B cell (primary cell): ENCODE measurements around the gene SRC. TPM values are rescaled to one million over a fixed set of nuclear protein-coding genes. Genes with fewer than 3 reads are reported as not detected.

Experiments
- ATAC-seq: fragments of 200-7000 bp; cut with Tn5 transposase; one replicate; pipeline ENCODE4 v1.10.0; 2021; ENCODE audit warnings: low read depth, mild to moderate bottlenecking, moderate number of reproducible peaks, moderate library complexity
- CTCF ChIA-PET: fragments of 350-600 bp; sonication (Branson Sonifier 250); formaldehyde crosslinking; loops from one replicate; lab custom pipeline; 2021; ENCODE audit warnings: antibody characterized with exemption, inconsistent platforms; lab: Charles Lee
- POLR2A ChIA-PET: fragments of 350-600 bp; sonication (Branson Sonifier 250); formaldehyde crosslinking; loops from one replicate; lab custom pipeline; 2021; ENCODE audit warnings: antibody characterized with exemption; lab: Charles Lee
- DNase-seq: peaks from one replicate; pipeline ENCODE4 v3.0.0; 2013
- H2AFZ ChIP-seq: 2 replicates; pipeline ENCODE4 v1.6.1; 2012; ENCODE audit warnings: mild to moderate bottlenecking, low read depth, low read length; ENCODE audit not compliant: insufficient read depth, poor library complexity, severe bottlenecking
- H3K27ac ChIP-seq, 2 donors: 1 replicate in 1 of 2; 2 replicates in 1 of 2; pipeline ENCODE4 v1.5.1; 2012 to 2013; ENCODE audit warnings: low read length in 2 of 2, mild to moderate bottlenecking in 2 of 2, moderate library complexity in 1 of 2
- H3K27me3 ChIP-seq, 4 experiments: fragments of 200-600 bp in 1 of 4; sonication (generic) in 1 of 4; replicated peaks in 1 of 4; 1 replicate in 2 of 4; 2 replicates in 2 of 4; pipeline versions ENCODE4 v1.6.1 to v1.7.0; 2013 to 2016; ENCODE audit warnings: low read length in 3 of 4, mild to moderate bottlenecking in 2 of 4, mixed read lengths in 1 of 4, moderate library complexity in 1 of 4; ENCODE audit not compliant: insufficient read depth in 4 of 4, control insufficient read depth in 3 of 4; ENCODE audit errors: control extremely low read depth in 1 of 4
- H3K36me3 ChIP-seq, 2 experiments: replicated peaks in 1 of 2; 1 replicate in 1 of 2; 2 replicates in 1 of 2; pipeline versions ENCODE4 v1.6.1 to v1.7.1; 2013; ENCODE audit warnings: low read length in 1 of 2; ENCODE audit not compliant: insufficient read depth in 2 of 2, control insufficient read depth in 1 of 2; ENCODE audit errors: control extremely low read depth in 1 of 2, extremely low read depth in 1 of 2
- H3K4me1 ChIP-seq, 2 donors: fragments of 200-600 bp in 1 of 2; sonication (generic) in 1 of 2; 1 replicate in 1 of 2; 2 replicates in 1 of 2; pipeline versions ENCODE4 v1.5.1 to v1.6.1; 2013 to 2017; ENCODE audit warnings: low read length in 2 of 2; ENCODE audit not compliant: control insufficient read depth in 2 of 2, insufficient read depth in 2 of 2
- H3K4me2 ChIP-seq: replicated peaks from 2 replicates; pipeline ENCODE3; 2012; ENCODE audit warnings: mild to moderate bottlenecking, low read depth, low read length; ENCODE audit not compliant: poor library complexity, severe bottlenecking
- H3K4me3 ChIP-seq, 5 experiments: fragments of 200-600 bp in 1 of 5; sonication (generic) in 1 of 5; 1 replicate in 3 of 5; 2 replicates in 2 of 5; pipeline versions ENCODE4 v1.5.1 to v1.7.0; 2011 to 2016; ENCODE audit warnings: low read length in 4 of 5, mild to moderate bottlenecking in 4 of 5, low read depth in 2 of 5, control low read depth in 1 of 5, moderate library complexity in 1 of 5; ENCODE audit not compliant: insufficient read depth in 1 of 5; ENCODE audit errors: control extremely low read depth in 1 of 5, extremely low read depth in 1 of 5
- H3K79me2 ChIP-seq: fragments of 200-600 bp; sonication (generic); one replicate; pipeline ENCODE4 v1.6.0; 2016; ENCODE audit warnings: low read length; ENCODE audit not compliant: control insufficient read depth, insufficient read depth
- H3K9ac ChIP-seq: fragments of 200-600 bp; sonication (generic); 2 replicates; pipeline ENCODE4 v1.6.1; 2017; ENCODE audit warnings: mild to moderate bottlenecking, low read length, moderate library complexity
- H3K9me3 ChIP-seq, 3 donors: one replicate each; pipeline versions ENCODE4 v1.6.1 to v1.7.1; 2013; ENCODE audit warnings: low read length in 2 of 3; ENCODE audit not compliant: control insufficient read depth in 2 of 3, insufficient read depth in 1 of 3; ENCODE audit errors: control extremely low read depth in 1 of 3
- H4K20me1 ChIP-seq: 2 replicates; pipeline ENCODE4 v1.6.0; 2012; ENCODE audit warnings: mild to moderate bottlenecking, low read length; ENCODE audit not compliant: insufficient read depth, control insufficient read depth, poor library complexity, severe bottlenecking
- H3K27ac Mint-ChIP-seq: one replicate; pipeline ENCODE4 v1.8.0; 2021; ENCODE audit warnings: mixed read lengths
- H3K27me3 Mint-ChIP-seq: one replicate; pipeline ENCODE4 v1.8.0; 2021; ENCODE audit warnings: mixed read lengths
- H3K4me1 Mint-ChIP-seq: one replicate; pipeline ENCODE4 v1.8.0; 2021; ENCODE audit warnings: mixed read lengths
- H3K4me3 Mint-ChIP-seq: one replicate; pipeline ENCODE4 v1.8.0; 2021; ENCODE audit warnings: mixed read lengths
- H3K9me3 Mint-ChIP-seq: one replicate; pipeline ENCODE4 v1.8.0; 2022; ENCODE audit warnings: mixed read lengths; ENCODE audit not compliant: insufficient read depth
- EZH2 ChIP-seq: IDR thresholded peaks from 2 replicates; pipeline ENCODE4 v1.6.1; 2012; ENCODE audit warnings: borderline replicate concordance, low read depth, mild to moderate bottlenecking, moderate library complexity, low read length; ENCODE audit not compliant: insufficient read depth, poor library complexity, severe bottlenecking
- WGBS: methylation state at CpG from one replicate; pipeline ENCODE4 v1.1.5; 2013; ENCODE audit warnings: missing lambda C conversion rate; ENCODE audit not compliant: insufficient coverage; 5-methylcytosine and 5-hydroxymethylcytosine counted together
- intact Hi-C: fragments of 100-400 bp; cut with micrococcal nuclease; formaldehyde crosslinking; loops from one replicate; pipeline ENCODE4 v1.10.0; 2022
- polyA plus RNA-seq: library from polyadenylated mRNA; depleted of rRNA; stranded (reverse); fragments of >200 nt; gene quantifications from 2 replicates; pipeline ENCODE4 v1.2.3, GENCODE V29; 2012
- total RNA-seq, 2 donors: library from RNA; stranded (reverse); fragments of 120-200 nt in 1 of 2; gene quantifications; 1 replicate in 1 of 2; 2 replicates in 1 of 2; pipeline versions ENCODE4 v1.2.3 to v1.2.4, GENCODE V29; 2013 to 2022
- TF ChIP-seq, protein P1 (sequence below): fragments of 200-600 bp; IDR thresholded peaks from one replicate; pipeline ENCODE4 v1.8.0; 2022; ENCODE audit warnings: antibody characterized with exemption, mild to moderate bottlenecking

The SRC gene
- total and polyA plus RNA-seq, 2 donors (not counting 1 experiment from before 2014, with no cell fraction given), result 6.5 to 16.8 TPM

DNA sequence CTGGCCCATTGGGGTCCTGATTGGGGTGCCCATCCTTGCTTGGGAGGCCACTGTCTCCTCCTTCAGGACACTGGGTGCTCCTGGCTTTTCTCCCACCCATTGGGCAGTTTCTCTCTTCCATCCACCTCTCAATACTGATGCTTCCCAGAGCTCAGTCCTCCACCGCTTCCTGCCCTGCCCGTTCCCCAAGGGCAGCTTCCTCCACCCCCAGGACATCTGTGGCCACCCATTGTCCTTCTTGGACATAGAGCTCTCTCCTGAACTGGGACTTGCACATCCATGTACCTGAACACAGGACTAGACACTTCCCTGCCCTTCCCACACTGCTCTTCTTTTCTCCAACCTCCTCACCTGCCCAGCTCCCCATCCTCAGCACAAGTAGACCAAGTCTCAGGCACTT lies 105.7 kb downstream of the SRC start:
- Histone ChIP-seq H3K27ac (no peak overlapping the region), H4K20me1 (no peaks in the 10 kb centered on the region), H3K4me3 (no peak overlapping the region), H2AFZ (no peak overlapping the region), H3K79me2 (no peaks in the 10 kb centered on the region), H3K4me2 (no peak overlapping the region), H3K9me3 (peaks cover 0 to 29% (median 12%) of the 10 kb centered on the region in 3 donors), H3K36me3 (no peaks in the 10 kb centered on the region), H3K9ac (no peak overlapping the region), H3K4me1 (no peaks in the 10 kb centered on the region), H3K27me3 (peaks cover 0 to 6% (median 0%) of the 10 kb centered on the region in 4 experiments)
- POLR2A ChIA-PET, result no interaction called here
- WGBS, result 92% methylated on average over 2 of the region's 2 CpGs
- intact Hi-C loops, result no loop called here
- CTCF ChIA-PET, result no interaction called here
- no peak for TF ChIP-seq EZH2
- TF ChIP-seq, protein P1, sequence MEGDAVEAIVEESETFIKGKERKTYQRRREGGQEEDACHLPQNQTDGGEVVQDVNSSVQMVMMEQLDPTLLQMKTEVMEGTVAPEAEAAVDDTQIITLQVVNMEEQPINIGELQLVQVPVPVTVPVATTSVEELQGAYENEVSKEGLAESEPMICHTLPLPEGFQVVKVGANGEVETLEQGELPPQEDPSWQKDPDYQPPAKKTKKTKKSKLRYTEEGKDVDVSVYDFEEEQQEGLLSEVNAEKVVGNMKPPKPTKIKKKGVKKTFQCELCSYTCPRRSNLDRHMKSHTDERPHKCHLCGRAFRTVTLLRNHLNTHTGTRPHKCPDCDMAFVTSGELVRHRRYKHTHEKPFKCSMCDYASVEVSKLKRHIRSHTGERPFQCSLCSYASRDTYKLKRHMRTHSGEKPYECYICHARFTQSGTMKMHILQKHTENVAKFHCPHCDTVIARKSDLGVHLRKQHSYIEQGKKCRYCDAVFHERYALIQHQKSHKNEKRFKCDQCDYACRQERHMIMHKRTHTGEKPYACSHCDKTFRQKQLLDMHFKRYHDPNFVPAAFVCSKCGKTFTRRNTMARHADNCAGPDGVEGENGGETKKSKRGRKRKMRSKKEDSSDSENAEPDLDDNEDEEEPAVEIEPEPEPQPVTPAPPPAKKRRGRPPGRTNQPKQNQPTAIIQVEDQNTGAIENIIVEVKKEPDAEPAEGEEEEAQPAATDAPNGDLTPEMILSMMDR, result no peak
- no peak overlapping the region for H3K4me3 Mint-ChIP-seq
- no peak for ATAC-seq
- peaks cover 29% of the 10 kb centered on the region for H3K27me3 Mint-ChIP-seq
- H3K9me3 Mint-ChIP-seq, result peaks cover 18% of the 10 kb centered on the region
- DNase-seq, result no peak
- no peak overlapping the region for H3K27ac Mint-ChIP-seq
- no peaks in the 10 kb centered on the region for H3K4me1 Mint-ChIP-seq

DNA sequence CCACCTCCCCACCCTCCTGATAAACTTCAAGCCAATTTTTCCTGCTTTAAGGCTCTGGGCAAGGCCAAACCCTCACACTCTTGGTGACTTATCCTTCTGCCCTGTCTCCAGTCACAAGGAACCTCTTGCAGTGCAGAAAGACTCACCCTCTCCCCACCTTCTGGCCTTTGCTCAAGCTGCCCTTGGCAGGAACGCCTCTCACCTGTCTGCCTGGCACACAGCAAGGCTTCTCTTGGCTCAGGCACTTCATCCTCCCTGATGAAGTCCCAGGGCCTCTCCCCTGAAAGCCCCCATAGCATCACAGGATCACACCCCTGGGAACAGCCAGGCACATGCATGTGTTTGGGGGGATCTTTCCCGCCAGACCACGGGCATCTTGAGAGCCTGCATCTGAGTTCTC lies 106.3 kb downstream of the SRC start:
- Histone ChIP-seq H3K9me3 (peaks cover 0 to 30% (median 14%) of the 10 kb centered on the region in 3 donors), H3K4me1 (no peaks in the 10 kb centered on the region), H2AFZ (no peak overlapping the region), H3K36me3 (no peaks in the 10 kb centered on the region), H3K27me3 (peaks cover 0 to 6% (median 0%) of the 10 kb centered on the region in 4 experiments), H3K4me2 (no peak overlapping the region), H3K4me3 (no peak overlapping the region), H3K9ac (no peak overlapping the region), H3K79me2 (no peaks in the 10 kb centered on the region), H4K20me1 (no peaks in the 10 kb centered on the region), H3K27ac (no peak overlapping the region)
- TF ChIP-seq, protein P1, result no peak
- TF ChIP-seq EZH2, result no peak
- ChIA-PET POLR2A (no interaction called here), CTCF (no interaction called here)
- H3K4me3 Mint-ChIP-seq, result no peak overlapping the region
- WGBS, result 80% methylated on average over 1 of the region's 3 CpGs
- DNase-seq (no peak), ATAC-seq (no peak)
- peaks cover 30% of the 10 kb centered on the region for H3K27me3 Mint-ChIP-seq
- H3K9me3 Mint-ChIP-seq, result peaks cover 23% of the 10 kb centered on the region
- intact Hi-C loops, result no loop called here
- no peak overlapping the region for H3K27ac Mint-ChIP-seq
- H3K4me1 Mint-ChIP-seq, result no peaks in the 10 kb centered on the region
